Right cardiac atrium (tissue), 5 donors: Measurements from ENCODE around the gene UBXN2A. TPM values are rescaled to one million over a fixed set of nuclear protein-coding genes. Genes with fewer than 3 reads are reported as not detected.

ENCODE experiments used
- ATAC-seq, 2 donors: fragments of 200-7000 bp; cut with Tn5 transposase; one replicate each; pipeline versions ENCODE4 v1.8.0 to v1.9.1; 2020; ENCODE audit warnings: moderate library complexity in 2 of 2, mild to moderate bottlenecking in 1 of 2
- DNase-seq, 3 donors: peaks; one replicate each; pipeline ENCODE4 v3.0.0-alpha.2; 2020
- H3K27ac ChIP-seq: one replicate; pipeline ENCODE4 v1.5.1; 2013; ENCODE audit warnings: mild to moderate bottlenecking, low read length, control low read depth, moderate library complexity
- H3K27me3 ChIP-seq: one replicate; pipeline ENCODE4 v1.6.1; 2013; ENCODE audit not compliant: control insufficient read depth, insufficient read depth
- H3K4me1 ChIP-seq: one replicate; pipeline ENCODE4 v1.6.1; 2013; ENCODE audit warnings: low read length; ENCODE audit not compliant: control insufficient read depth, insufficient read depth
- H3K4me3 ChIP-seq: one replicate; pipeline ENCODE4 v1.5.1; 2013; ENCODE audit warnings: low read length, control low read depth
- H3K9me3 ChIP-seq: one replicate; pipeline ENCODE4 v1.6.1; 2013; ENCODE audit warnings: low read length; ENCODE audit not compliant: control insufficient read depth
- WGBS: extraction: QIAGEN DNeasy Blood & Tissue Kit; methylation state at CpG from one replicate; pipeline ENCODE4 v1.1.7; 2013; 5-methylcytosine and 5-hydroxymethylcytosine counted together
- intact Hi-C, 4 donors: fragments of 100-400 bp; cut with DNase I; formaldehyde crosslinking; loops; one replicate each; pipeline versions ENCODE4 v1.11.0 to v1.14.0; 2022 to 2023
- polyA plus RNA-seq: library from polyadenylated mRNA; stranded (reverse); fragments of 200-250 nt; gene quantifications from one replicate; pipeline ENCODE4 v1.2.3, GENCODE V29; 2013
- total RNA-seq, 4 donors: library from RNA; stranded (reverse); fragmentation: NEBNext Ultra II Directional; extraction: Animal tissue kit (Norgen Biotek cat#: 25700); gene quantifications; one replicate each; pipeline ENCODE4 v1.2.1, GENCODE V29; 2021
- donor health status: healthy with polysubstance abuse.
- donor health status: DM: no; HTN: yes; CAD: no.
- donor health status: DM: no; HTN: no; CAD: no.
- donor health status: DM: no; HTN: yes; CAD: no; lungs with severe emphysema.
- donor health status: DM: yes; HTN: yes; CAD: no.

Gene UBXN2A
- total and polyA plus RNA-seq, 5 donors = 14.7 to 27.3 (median 24.2) TPM

DNA sequence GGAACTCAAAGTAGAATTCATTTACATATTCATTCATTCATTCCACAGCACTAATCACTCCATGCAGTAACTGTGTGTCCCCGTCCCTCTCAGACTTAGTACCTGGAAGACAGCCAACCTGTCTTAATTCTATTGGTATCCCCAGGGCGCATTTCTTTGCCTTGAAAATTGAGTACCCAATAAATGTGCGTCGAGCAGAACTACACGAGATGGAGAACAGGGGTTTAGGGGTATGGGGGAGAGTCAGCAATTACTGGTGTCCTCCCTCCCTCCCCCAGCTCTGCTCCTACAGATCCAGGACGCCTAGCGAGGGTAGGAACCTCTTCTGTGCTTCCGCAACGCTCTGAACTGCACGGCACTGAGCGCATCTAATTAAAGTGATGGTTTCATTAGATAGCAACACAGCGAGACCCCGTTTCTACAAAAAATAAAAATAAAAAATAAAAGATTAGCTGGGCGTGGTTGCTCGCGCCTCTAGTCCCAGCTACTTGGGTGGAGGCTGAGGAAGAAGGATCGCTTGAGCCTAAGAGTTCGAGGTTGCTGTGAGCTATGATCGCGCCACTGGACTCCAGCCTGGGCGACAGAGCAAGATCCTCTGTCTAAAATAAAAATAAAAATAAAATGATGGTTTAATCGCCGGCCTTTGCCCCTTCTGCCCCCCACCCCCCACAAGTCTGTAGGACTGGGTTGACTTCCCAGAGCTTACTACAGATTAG is 108.7 kb downstream of the UBXN2A start:
- ATAC-seq (no peak), DNase-seq (no peak)
- Histone ChIP-seq H3K9me3 (no peaks in the 10 kb centered on the region), H3K27ac (no peak overlapping the region), H3K4me3 (peak overlapping the region; percentile 85), H3K4me1 (peaks cover 2% of the 10 kb centered on the region), H3K27me3 (no peaks in the 10 kb centered on the region)
- WGBS = 25% methylated on average over 23 of the region's 23 CpGs
- intact Hi-C loops = no loop called here

GRCh38 chr2:24049485-24050021 is 109.3 kb downstream of the UBXN2A start, which contains the start of gene FKBP1B:
Gene FKBP1B, plus strand, starts transcription at chr2:24049741. Its CDS starts 109 bp downstream, at chr2:24049850.
- WGBS = under 1% methylated on average over 52 of the region's 52 CpGs
- Histone ChIP-seq H3K9me3 (no peaks in the 10 kb centered on the region), H3K4me3 (peak within 1 kb of the TSS; percentile 85), H3K4me1 (peaks cover 2% of the 10 kb centered on the region), H3K27me3 (no peaks in the 10 kb centered on the region), H3K27ac (peak within 1 kb of the TSS; percentile 1)
- intact Hi-C loops = no loop called here
- DNase-seq (peak; percentile 74 to 85 (median 83)), ATAC-seq (peak; percentile 57 to 80)

GRCh38 chr2:24050041-24050979 is 110.0 kb downstream of the UBXN2A start:
- intact Hi-C loops = no loop called here
- peak overlapping the region; percentile 85 for H3K4me3 ChIP-seq
- peak; percentile 31 to 72 (median 70) for DNase-seq
- peak; percentile 6 to 25 for ATAC-seq
- H3K27ac ChIP-seq = peak overlapping the region; percentile 1
- WGBS = 3% methylated on average over 47 of the region's 47 CpGs
- no peaks in the 10 kb centered on the region for H3K27me3 ChIP-seq
- peaks cover 2% of the 10 kb centered on the region for H3K4me1 ChIP-seq
- no peaks in the 10 kb centered on the region for H3K9me3 ChIP-seq

GRCh38 chr2:24051833-24052232 is 111.6 kb downstream of the UBXN2A start:
- WGBS = 74% methylated on average over 8 of the region's 8 CpGs
- intact Hi-C loops = no loop called here
- Histone ChIP-seq H3K4me3 (no peak overlapping the region), H3K4me1 (peaks cover 2% of the 10 kb centered on the region), H3K27me3 (no peaks in the 10 kb centered on the region), H3K9me3 (no peaks in the 10 kb centered on the region), H3K27ac (no peak overlapping the region)
- no peak for DNase-seq
- ATAC-seq = no peak

DNA sequence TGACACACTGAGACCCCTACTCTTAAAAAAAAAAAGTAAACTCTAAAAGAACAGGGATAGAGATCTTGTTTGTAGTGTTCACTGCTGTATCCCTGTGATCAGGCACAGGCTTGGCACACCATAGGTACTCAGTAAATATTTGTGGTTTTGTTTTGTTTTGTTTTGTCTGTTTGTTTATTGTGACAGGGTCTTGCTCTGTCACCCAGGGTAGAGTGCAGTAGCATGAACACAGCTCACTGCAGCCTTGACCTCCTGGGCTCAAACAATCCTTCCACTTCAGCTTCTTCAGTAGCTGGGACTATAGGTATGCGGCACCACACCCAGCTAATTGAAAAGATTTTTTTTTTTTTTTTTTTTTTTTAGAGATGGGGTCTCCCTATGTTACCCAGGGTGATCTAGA is 112.7 kb downstream of the UBXN2A start:
- Histone ChIP-seq H3K27me3 (no peaks in the 10 kb centered on the region), H3K4me1 (peaks cover 2% of the 10 kb centered on the region), H3K4me3 (no peak overlapping the region), H3K27ac (no peak overlapping the region), H3K9me3 (no peaks in the 10 kb centered on the region)
- DNase-seq (no peak), ATAC-seq (no peak)
- intact Hi-C loops = no loop called here
- 97% methylated on average over 1 of the region's 1 CpG for WGBS

Other genes with a start within 250 kb of the UBXN2A start
- 10 to 100 TPM in 2 of 4 donors, 1 to 10 TPM in 2; 9.3 to 15.1 (median 10.3) TPM for gene ATAD2B, start 13.3 kb upstream of the UBXN2A start, total RNA-seq
- gene ATAD2B, start 13.3 kb upstream of the UBXN2A start, polyA plus RNA-seq = 2.8 TPM
- under 1 TPM in 2 of 4 donors, not detected in 2; 0.19 to 0.51 TPM for gene MFSD2B, start 69.6 kb downstream of the UBXN2A start, total RNA-seq
- gene MFSD2B, start 69.6 kb downstream of the UBXN2A start, polyA plus RNA-seq = 0.18 TPM
- gene WDCP, start 106.9 kb downstream of the UBXN2A start, total RNA-seq = 1 to 10 TPM; 5.5 to 7.3 (median 6.2) TPM
- 2.1 TPM for gene WDCP, start 106.9 kb downstream of the UBXN2A start, polyA plus RNA-seq
- 1 to 10 TPM; 2.7 to 5.1 (median 4.2) TPM for gene FKBP1B, start 109.3 kb downstream of the UBXN2A start, total RNA-seq
- 4.3 TPM for gene FKBP1B, start 109.3 kb downstream of the UBXN2A start, polyA plus RNA-seq
- 10 to 100 TPM; 54.7 to 59.2 (median 58.3) TPM for gene SF3B6, start 135.9 kb downstream of the UBXN2A start, total RNA-seq
- gene SF3B6, start 135.9 kb downstream of the UBXN2A start, polyA plus RNA-seq = 101 TPM
- 1 to 10 TPM; 6.0 to 9.7 (median 7.3) TPM for gene TP53I3, start 144.4 kb downstream of the UBXN2A start, total RNA-seq
- 13.1 TPM for gene TP53I3, start 144.4 kb downstream of the UBXN2A start, polyA plus RNA-seq
- gene PFN4, start 182.9 kb downstream of the UBXN2A start, total RNA-seq = 1 to 10 TPM in 2 of 4 donors, under 1 TPM in 1, not detected in 1; 0.83 to 1.7 (median 1.3) TPM
- gene PFN4, start 182.9 kb downstream of the UBXN2A start, polyA plus RNA-seq = 2.8 TPM
- gene FAM228B, start 183.0 kb downstream of the UBXN2A start, total RNA-seq = 10 to 100 TPM; 50.1 to 69.0 (median 58.9) TPM
- 37.9 TPM for gene FAM228B, start 183.0 kb downstream of the UBXN2A start, polyA plus RNA-seq
- 1 to 10 TPM in 3 of 4 donors, under 1 TPM in 1; 0.62 to 5.1 (median 2.0) TPM for gene FAM228A, start 234.6 kb downstream of the UBXN2A start, total RNA-seq
- gene FAM228A, start 234.6 kb downstream of the UBXN2A start, polyA plus RNA-seq = 1.5 TPM